ENCODE measurements around the gene PPP3CA. TPM values are rescaled to one million over a fixed set of nuclear protein-coding genes. Genes with fewer than 3 reads are reported as not detected.
A peak's percentile ranks its signal among the peaks of the same experiment; 100 is the strongest.

The PPP3CA gene
- total and polyA plus RNA-seq, 2 of the 13 experiments (the other 11 are each of a cell fraction or from before 2014, with no cell fraction given): 4.8 to 13.2 TPM

DNA sequence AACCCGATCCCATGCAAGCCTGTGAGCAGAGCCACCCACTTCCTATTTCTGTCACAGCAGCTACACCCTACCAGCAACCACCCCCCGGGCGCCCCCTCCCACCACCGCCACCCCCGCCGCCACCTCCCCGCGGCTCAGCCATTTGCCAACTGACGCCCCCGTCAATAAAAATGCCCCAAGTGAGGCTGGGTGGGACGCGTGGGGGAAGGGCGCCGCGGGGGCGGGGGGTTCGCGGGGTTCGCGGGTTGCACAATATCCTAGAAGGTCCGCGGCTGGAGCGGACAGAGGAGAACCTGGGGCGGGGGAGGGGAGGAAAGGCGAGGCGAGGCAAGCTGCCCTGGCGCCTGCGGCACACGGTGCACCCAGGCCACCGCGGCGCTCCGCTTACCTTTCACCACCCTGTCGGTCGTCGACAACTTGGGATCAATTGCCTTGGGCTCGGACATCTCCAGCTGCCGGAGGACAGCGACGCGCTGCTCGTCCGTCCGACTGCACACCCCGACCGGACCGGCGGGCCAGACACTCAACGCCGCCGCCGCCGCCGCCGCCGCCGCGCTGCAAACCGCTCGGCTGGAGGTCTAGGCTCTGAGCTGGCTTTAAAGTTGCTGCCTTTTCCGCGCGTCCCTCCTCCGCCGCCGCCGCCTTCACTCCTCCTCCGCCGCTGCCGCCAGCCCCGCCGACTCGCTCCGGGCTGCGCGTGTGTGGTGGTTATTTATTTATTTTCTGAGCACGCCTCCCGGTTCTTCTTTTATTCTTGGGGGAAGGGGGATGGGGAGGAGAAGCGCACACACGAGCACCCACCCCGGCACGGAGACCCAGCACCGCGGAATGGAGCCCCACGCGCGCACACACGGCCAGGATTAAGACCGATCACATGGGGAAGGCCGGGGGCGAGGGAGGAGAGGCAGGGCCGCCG is 717 bp downstream of the PPP3CA start (continued):
- 0 out of 2 replicates have a peak, but pooled peaks have one; percentile 37 for TF ChIP-seq ZNF782 (CRISPR knock-in tag; IDR thresholded peaks at IDR 0.05; ENCODE audit: borderline replicate concordance)
- TF ChIP-seq EP300 (IDR thresholded peaks at IDR 0.05; ENCODE audit: low read depth in 2 of 2, low read length in 2 of 2): no peak
- no peak for TF ChIP-seq EP300 (CRISPR knock-in tag; IDR thresholded peaks at IDR 0.05; ENCODE audit: borderline replicate concordance)
- TF ChIP-seq NFYC (CRISPR knock-in tag; IDR thresholded peaks at IDR 0.05): no peak
- no peak for TF ChIP-seq ZBTB1 (CRISPR knock-in tag; IDR thresholded peaks at IDR 0.05; ENCODE audit: borderline replicate concordance)
- no peak for TF ChIP-seq ZNF749 (CRISPR knock-in tag; IDR thresholded peaks at IDR 0.05; ENCODE audit: borderline replicate concordance)
- no peak for TF ChIP-seq TBX3 (IDR thresholded peaks at IDR 0.05; ENCODE audit: borderline replicate concordance)
- TF ChIP-seq ZNF382 (CRISPR knock-in tag; IDR thresholded peaks at IDR 0.05; ENCODE audit: borderline replicate concordance): no peak
- no peak for TF ChIP-seq ELF3 (CRISPR knock-in tag; IDR thresholded peaks at IDR 0.05)
- TF ChIP-seq, protein P1, sequence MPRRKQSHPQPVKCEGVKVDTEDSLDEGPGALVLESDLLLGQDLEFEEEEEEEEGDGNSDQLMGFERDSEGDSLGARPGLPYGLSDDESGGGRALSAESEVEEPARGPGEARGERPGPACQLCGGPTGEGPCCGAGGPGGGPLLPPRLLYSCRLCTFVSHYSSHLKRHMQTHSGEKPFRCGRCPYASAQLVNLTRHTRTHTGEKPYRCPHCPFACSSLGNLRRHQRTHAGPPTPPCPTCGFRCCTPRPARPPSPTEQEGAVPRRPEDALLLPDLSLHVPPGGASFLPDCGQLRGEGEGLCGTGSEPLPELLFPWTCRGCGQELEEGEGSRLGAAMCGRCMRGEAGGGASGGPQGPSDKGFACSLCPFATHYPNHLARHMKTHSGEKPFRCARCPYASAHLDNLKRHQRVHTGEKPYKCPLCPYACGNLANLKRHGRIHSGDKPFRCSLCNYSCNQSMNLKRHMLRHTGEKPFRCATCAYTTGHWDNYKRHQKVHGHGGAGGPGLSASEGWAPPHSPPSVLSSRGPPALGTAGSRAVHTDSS (CRISPR knock-in tag; conservative IDR thresholded peaks at IDR 0.05): no peak
- TF ChIP-seq, protein P2, sequence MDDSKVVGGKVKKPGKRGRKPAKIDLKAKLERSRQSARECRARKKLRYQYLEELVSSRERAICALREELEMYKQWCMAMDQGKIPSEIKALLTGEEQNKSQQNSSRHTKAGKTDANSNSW (CRISPR knock-in tag; IDR thresholded peaks at IDR 0.05; ENCODE audit: borderline replicate concordance): no peak
- no peak for TF ChIP-seq TGIF2 (CRISPR knock-in tag; IDR thresholded peaks at IDR 0.05)
- TF ChIP-seq, protein P3, sequence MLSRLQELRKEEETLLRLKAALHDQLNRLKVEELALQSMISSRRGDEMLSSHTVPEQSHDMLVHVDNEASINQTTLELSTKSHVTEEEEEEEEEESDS (CRISPR knock-in tag; IDR thresholded peaks at IDR 0.05; ENCODE audit: borderline replicate concordance): no peak
- TF ChIP-seq CEBPG (CRISPR knock-in tag; IDR thresholded peaks at IDR 0.05): peak; percentile 21; the same call in 1 of the 2 replicates
- TF ChIP-seq SPEN (CRISPR knock-in tag; IDR thresholded peaks at IDR 0.05; ENCODE audit: low read depth): no peak
- TF ChIP-seq PAF1 (CRISPR knock-in tag; IDR thresholded peaks at IDR 0.05): no peak
- TF ChIP-seq HDAC6 (IDR thresholded peaks at IDR 0.05; ENCODE audit: low read depth, low read length): no peak
- TF ChIP-seq, protein P4, sequence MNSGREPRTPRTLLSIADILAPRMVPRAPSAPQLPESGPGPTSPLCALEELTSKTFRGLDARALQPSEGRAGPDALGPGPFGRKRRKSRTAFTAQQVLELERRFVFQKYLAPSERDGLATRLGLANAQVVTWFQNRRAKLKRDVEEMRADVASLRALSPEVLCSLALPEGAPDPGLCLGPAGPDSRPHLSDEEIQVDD (CRISPR knock-in tag; IDR thresholded peaks at IDR 0.05; ENCODE audit: borderline replicate concordance): no peak
- TF ChIP-seq JUNB (CRISPR knock-in tag; IDR thresholded peaks at IDR 0.05; ENCODE audit: borderline replicate concordance): no peak
- TF ChIP-seq HOXA9 (CRISPR knock-in tag; IDR thresholded peaks at IDR 0.05; ENCODE audit: borderline replicate concordance): no peak
- TF ChIP-seq, protein P5, sequence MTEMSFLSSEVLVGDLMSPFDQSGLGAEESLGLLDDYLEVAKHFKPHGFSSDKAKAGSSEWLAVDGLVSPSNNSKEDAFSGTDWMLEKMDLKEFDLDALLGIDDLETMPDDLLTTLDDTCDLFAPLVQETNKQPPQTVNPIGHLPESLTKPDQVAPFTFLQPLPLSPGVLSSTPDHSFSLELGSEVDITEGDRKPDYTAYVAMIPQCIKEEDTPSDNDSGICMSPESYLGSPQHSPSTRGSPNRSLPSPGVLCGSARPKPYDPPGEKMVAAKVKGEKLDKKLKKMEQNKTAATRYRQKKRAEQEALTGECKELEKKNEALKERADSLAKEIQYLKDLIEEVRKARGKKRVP (CRISPR knock-in tag; IDR thresholded peaks at IDR 0.05): no peak
- TF ChIP-seq ZNF674 (CRISPR knock-in tag; IDR thresholded peaks at IDR 0.05; ENCODE audit: low read depth): no peak
- TF ChIP-seq ZMYM3 (CRISPR knock-in tag; IDR thresholded peaks at IDR 0.05): no peak
- no peak for TF ChIP-seq NFKBIZ (CRISPR knock-in tag; IDR thresholded peaks at IDR 0.05)
- TF ChIP-seq ZNF552 (CRISPR knock-in tag; IDR thresholded peaks at IDR 0.05; ENCODE audit: borderline replicate concordance): no peak
- TF ChIP-seq HDAC1 (CRISPR knock-in tag; IDR thresholded peaks at IDR 0.05): peak; percentile 47
- 0 out of 2 replicates have a peak, but pooled peaks have one; percentile 18 for TF ChIP-seq ZNF792 (CRISPR knock-in tag; IDR thresholded peaks at IDR 0.05)
- no peak for TF ChIP-seq NFRKB (IDR thresholded peaks at IDR 0.05)
